Activated CD8-positive, alpha-beta memory T cell treated with anti-CD3 and anti-CD28 coated beads, Interleukin-2, amount 50 U/mL, for 1 hour (primary cell): ENCODE results near the gene WDR36.
"Not testable (repeated sequence)": the region's sequence is repeated elsewhere in the genome, so short reads cannot be mapped to it uniquely, and the experiment has no call there.

Experiments
- DNase-seq: peaks from one replicate; pipeline ENCODE4 v3.0.0-alpha.2; 2020; ENCODE audit errors: extremely low read depth

The WDR36 gene

DNA sequence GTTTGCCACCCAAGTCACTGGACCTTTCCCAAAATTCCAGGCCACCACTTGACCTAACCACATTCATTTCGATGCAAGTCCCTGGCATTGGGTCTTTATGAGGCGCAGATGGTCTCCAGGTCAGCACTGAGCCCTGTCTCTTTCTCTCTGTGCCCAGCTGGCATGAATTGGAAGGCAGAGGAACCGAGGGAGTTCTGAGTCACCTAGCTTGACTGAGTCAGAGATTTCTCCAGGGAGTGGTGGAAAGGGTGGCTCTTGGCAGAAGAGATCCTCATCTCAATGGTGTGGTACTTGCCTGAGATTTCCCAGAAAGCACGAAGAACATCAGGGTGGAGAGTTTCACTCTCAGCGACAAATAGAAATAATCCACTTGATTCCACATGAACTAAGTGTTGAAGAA is 43.8 kb downstream of the WDR36 start:
- no peak for DNase-seq

DNA sequence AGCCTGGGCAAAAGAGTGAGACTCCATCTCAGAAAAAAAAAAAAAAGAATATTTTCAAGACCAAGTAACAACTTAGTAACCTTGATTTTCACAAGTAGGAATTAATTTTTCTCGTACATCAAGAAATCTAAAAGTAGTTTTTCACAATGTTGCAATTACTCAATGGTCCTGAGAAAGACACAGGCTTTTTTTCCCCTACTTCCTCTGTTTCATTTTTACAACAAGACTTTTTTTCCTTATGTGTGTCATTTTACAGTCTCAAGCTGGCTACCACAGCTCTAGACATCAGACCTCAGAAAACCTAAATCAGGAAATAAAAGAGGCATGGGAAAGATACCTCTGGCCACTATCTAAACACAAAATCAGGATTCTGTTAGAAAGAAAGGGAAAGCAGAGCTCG is 45.9 kb downstream of the WDR36 start:
- no peak for DNase-seq

- DNase-seq = not testable (repeated sequence)
Observed at GRCh38 chr5:111141471-111141870, 49.3 kb downstream of the WDR36 start.

- DNase-seq = no peak
Observed at GRCh38 chr5:111142932-111143331, 50.8 kb downstream of the WDR36 start.

DNA sequence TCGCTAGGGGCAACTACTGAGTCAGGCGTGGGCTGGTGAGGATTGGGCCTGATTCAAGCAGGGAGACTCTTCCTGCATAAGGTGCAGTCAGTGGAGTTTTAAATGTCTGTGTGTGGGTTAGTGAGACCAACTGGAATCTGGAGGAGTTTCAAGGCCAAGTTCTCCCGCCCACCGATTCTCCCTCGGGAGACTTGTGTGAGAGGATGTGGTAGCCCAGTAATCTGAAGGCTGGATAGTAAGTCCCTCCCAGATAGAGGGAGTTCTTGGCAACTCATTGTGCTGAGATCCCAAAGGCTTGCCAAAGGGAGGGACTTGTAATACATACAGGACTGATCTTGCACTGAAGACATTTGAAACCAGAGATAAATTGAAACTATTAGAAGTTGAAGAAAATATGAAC is 51.8 kb downstream of the WDR36 start:
- no peak for DNase-seq

DNA sequence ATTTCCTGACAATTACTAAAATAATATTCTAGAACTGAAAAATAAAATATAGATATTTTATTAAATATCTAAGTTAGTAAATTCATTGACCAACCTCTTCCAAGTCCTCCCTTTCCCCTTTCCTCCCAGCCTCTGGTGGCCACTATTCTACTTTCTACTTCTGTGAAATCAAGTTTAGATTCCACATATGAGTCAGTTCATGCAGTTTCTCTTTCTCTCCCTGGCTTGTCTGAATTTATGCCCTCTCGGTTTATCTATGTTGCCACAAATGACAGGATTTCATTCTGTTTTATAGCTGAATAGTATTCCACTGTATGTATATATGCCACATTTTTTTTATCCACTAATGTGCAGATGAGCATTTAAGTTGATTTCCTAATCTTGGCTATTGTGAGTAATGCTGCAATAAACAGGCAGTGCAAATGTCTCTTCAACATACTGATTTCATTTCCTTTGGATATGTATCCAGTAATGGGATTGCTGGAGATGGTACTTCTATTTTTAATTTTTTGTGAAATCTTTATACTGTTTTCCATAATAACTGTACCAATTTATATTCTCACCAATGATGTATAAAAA is 52.3 kb downstream of the WDR36 start:
- DNase-seq = no peak

DNA sequence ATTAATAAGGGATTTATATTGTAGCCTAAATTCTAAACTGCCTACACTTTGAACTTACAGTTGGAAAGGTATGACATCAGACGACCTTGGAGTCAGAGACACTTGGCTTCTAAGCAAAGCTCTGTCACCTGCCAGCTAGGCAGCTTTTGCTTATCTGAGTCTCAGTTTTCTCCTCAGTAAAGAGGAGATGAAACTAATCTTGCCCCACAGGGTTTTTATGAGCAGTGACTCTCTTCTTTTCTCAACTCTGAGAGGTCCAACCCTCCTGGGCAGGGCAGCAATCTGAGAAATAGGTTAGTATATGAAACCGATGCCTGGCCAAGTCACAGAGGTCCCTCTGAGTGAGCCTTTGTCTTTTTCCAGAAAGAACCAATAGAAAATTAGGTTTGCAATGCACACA is 53.9 kb downstream of the WDR36 start:
- no peak for DNase-seq

- no peak for DNase-seq
Observed at GRCh38 chr5:111147502-111147901, 55.4 kb downstream of the WDR36 start.

DNA sequence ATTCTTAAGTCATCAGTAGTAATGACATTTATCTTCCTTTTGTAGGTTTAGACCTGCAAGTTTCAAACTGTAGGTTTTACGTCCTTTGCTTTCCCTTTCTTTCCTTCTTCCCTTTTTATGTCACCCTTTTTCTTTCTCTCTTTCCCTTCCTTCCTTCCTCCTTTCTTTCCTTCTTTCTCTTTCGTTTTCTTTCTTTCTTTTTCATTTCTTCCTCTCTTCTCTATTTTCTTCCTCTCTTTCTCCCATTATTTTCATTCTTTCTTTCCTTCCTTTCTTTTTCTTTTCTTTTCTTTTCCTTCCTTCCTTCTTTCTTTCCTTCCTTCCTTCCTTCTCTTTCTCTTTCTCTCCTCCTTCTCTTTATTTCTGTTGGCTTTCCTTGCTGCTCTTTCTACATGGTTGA is 59.9 kb downstream of the WDR36 start:
- no peak for DNase-seq

- no peak for DNase-seq
Observed at GRCh38 chr5:111153483-111153882, 61.3 kb downstream of the WDR36 start.

GRCh38 chr5:111153945-111154344 is 61.8 kb downstream of the WDR36 start:
- DNase-seq = no peak

- DNase-seq = peak; percentile 45
Observed at GRCh38 chr5:111158105-111158744, 66.1 kb downstream of the WDR36 start.

- DNase-seq = no peak
Observed at GRCh38 chr5:111159845-111160244, 67.7 kb downstream of the WDR36 start.

DNA sequence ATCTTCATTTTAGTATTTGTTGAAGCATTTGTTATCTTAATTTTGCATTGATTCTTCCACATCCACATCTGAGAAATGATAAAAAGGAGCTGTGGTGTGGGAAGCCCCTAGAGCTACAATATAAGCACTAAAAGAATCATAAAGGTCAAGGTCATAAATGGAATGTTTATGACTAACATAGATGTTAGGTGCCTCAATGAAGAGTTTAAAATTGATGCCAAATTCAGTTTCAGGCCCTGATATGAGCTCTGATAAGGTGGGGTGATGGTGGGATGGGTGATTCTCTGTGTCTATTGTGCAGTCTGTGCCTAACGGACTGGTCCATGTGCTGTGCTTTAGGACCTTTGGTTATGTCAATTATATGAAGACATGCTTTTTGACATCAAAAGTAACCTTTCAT is 70.9 kb downstream of the WDR36 start:
- DNase-seq = no peak

DNA sequence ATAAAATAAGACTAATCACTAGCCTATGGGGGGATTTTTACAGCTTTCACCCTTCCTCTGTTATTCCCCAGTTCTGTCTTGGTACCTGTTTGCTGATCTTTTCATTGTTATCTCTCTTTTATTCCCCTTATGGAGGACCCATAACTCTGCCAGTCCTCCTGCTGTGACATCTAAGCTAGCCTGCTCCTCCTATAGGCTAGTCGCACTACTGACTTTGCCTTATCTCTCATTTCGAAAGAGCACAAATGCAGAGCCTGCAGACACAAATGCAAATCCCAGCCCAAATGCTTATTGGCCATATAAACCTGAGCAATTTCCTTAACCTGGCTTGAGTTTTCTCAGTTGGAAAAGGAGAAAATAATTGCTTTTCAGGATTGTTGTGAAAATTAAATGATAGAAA is 72.9 kb downstream of the WDR36 start:
- DNase-seq = no peak

- no peak for DNase-seq
Observed at GRCh38 chr5:111167551-111167950, 75.4 kb downstream of the WDR36 start.

DNA sequence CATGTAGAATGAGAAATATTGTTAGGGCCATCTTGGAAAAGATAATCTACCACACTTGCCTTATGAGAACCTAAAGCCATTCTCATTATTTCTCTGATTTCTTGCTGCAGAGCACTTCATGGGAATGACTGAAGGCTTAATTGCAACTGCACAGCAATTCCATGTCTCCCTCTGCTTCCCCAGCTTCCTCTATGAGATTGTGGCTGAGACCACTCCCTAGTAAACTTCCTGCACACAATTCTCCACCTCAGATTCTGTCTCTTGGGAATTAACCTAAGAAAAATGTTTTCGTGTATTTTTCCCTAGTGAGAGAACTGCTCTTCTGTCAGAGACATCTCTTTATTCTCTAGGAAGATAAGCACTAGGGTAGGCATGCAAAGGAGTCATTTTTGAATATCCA is 76.5 kb downstream of the WDR36 start:
- DNase-seq = no peak

DNA sequence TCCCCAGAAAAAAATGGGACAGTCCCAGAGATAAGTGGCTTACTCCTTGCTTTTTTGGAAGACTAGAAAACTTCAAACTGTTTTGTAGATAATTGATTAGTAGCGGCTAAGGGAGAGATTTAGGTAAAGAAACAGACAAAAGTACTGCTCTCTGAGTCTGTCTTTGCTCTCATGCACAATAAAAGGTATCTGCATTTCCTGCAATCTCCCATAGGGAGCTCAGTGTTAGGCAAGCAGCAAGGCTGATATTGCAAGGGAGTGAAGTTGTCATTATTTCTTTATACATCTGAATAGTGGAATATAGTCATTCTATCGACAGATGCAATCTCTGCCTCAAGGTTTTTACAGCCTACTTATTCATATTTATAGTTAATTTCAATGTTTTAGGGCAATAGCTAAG is 77.1 kb downstream of the WDR36 start:
- no peak for DNase-seq

- DNase-seq = no peak
Observed at GRCh38 chr5:111170279-111170678, 78.1 kb downstream of the WDR36 start.

DNA sequence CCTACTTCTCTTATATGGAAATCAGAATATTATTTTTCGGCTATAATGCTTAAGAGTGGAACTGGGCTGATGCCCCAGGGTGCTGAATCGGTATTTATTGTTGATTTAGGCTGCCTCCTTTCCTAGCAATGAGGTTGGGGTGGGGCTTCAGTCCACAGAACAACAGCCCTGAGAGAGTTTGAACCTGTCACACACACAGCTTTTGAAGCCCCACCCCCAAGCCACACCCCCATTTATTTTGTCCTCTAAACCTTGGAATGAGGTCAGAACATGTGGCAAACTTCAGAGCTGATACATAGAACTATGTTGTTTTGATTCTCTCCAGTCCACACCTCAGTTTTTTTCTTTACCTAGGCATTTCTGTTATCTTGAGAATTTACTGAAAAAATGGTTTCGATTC is 80.4 kb downstream of the WDR36 start:
- no peak for DNase-seq

DNA sequence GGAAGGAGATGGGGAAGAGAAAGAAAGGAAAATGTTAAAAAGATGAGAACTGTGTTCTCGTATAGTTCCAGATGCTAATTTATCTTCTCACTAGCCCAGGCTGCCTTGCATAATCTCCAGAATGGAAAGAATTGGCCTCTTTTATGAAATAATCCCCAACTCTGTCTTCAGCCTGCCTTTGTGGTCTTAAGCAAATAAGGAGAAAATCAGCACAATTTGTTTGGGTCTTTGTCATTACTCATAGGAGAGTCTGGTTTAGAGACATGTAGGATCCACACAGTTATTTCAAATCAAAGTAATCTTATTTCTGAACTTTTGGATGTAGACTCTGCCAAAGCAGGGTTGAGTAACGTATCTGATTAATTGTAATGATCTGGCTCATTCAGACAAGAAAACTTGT is 81.3 kb downstream of the WDR36 start:
- no peak for DNase-seq
